HUDEP-2 (cell line): Measurements from ENCODE around the gene MPL.

Experiments
- DNase-seq, 76 experiments: peaks; one replicate each; lab custom pipeline; 2025; ENCODE audit not compliant: unreplicated experiment in 76 of 76; lab: John Stamatoyannopoulos, UW

MPL gene

GRCh38 chr1:43305926-43306687, 31.5 kb upstream of the MPL start:
- DNase-seq = no peak

- DNase-seq = no peak
Measured at GRCh38 chr1:43306688-43307457, 30.7 kb upstream of the MPL start.

GRCh38 chr1:43307458-43308158, 30.0 kb upstream of the MPL start:
- DNase-seq = no peak

- DNase-seq = no peak
Measured at GRCh38 chr1:43308635-43309404, 28.8 kb upstream of the MPL start.

- DNase-seq = no peak
Measured at GRCh38 chr1:43309405-43310025, 28.1 kb upstream of the MPL start.

GRCh38 chr1:43311521-43311920, 26.1 kb upstream of the MPL start:
- no peak for DNase-seq

- no peak for DNase-seq
Measured at GRCh38 chr1:43312212-43312623, 25.4 kb upstream of the MPL start.

GRCh38 chr1:43312663-43313515, 24.7 kb upstream of the MPL start:
- DNase-seq = no peak

GRCh38 chr1:43313771-43314170, 23.8 kb upstream of the MPL start:
- no peak for DNase-seq

- no peak for DNase-seq
Measured at GRCh38 chr1:43314233-43314632, 23.4 kb upstream of the MPL start.

- DNase-seq = no peak
Measured at GRCh38 chr1:43315481-43315880, 22.1 kb upstream of the MPL start.

- no peak for DNase-seq
Measured at GRCh38 chr1:43315963-43316737, 21.5 kb upstream of the MPL start.

- no peak for DNase-seq
Measured at GRCh38 chr1:43316738-43317520, 20.7 kb upstream of the MPL start.

- peak in 1 of 76 experiments; percentile 30 for DNase-seq
Measured at GRCh38 chr1:43317817-43318471, 19.7 kb upstream of the MPL start.

GRCh38 chr1:43318831-43319230, 18.8 kb upstream of the MPL start:
- no peak for DNase-seq

- DNase-seq = no peak
Measured at GRCh38 chr1:43319288-43319687, 18.3 kb upstream of the MPL start.

- DNase-seq = no peak
Measured at GRCh38 chr1:43319766-43320165, 17.9 kb upstream of the MPL start.
